GM23248 (cell line): ENCODE data around the gene INTS11. TPM values are rescaled to one million over a fixed set of nuclear protein-coding genes. Genes with fewer than 3 reads are reported as not detected.

ENCODE experiments used
- DNase-seq: peaks from one replicate; pipeline ENCODE4 v3.0.0-alpha.2; 2015
- H2AFZ ChIP-seq: fragments of 200-600 bp; sonication (generic); 2 replicates; pipeline ENCODE4 v1.6.1; 2016; ENCODE audit warnings: antibody characterized with exemption
- H3F3A ChIP-seq: fragments of 200-600 bp; sonication (generic); 2 replicates; pipeline ENCODE4 v1.6.1; 2016; ENCODE audit warnings: mild to moderate bottlenecking, antibody characterized with exemption, mixed run types; ENCODE audit not compliant: insufficient read depth
- H3K27ac ChIP-seq: fragments of 200-600 bp; sonication (generic); 2 replicates; pipeline ENCODE4 v1.5.1; 2016; ENCODE audit warnings: mild to moderate bottlenecking
- H3K27me3 ChIP-seq: fragments of 200-600 bp; sonication (generic); replicated peaks from 2 replicates; pipeline ENCODE4 v1.6.1; 2016; ENCODE audit warnings: mild to moderate bottlenecking; ENCODE audit not compliant: insufficient read depth
- H3K36me3 ChIP-seq: fragments of 200-600 bp; sonication (generic); 2 replicates; pipeline ENCODE4 v1.6.1; 2016; ENCODE audit warnings: low read depth, mild to moderate bottlenecking
- H3K4me1 ChIP-seq: fragments of 200-600 bp; sonication (generic); 2 replicates; pipeline ENCODE4 v1.6.1; 2016; ENCODE audit warnings: mild to moderate bottlenecking; ENCODE audit not compliant: insufficient read depth
- H3K4me2 ChIP-seq: fragments of 200-600 bp; sonication (generic); one replicate; pipeline ENCODE4 v1.6.1; 2016; ENCODE audit warnings: mild to moderate bottlenecking; ENCODE audit not compliant: unreplicated experiment
- H3K4me3 ChIP-seq: fragments of 200-600 bp; sonication (generic); 2 replicates; pipeline ENCODE4 v1.5.1; 2016; ENCODE audit warnings: mild to moderate bottlenecking
- H3K79me2 ChIP-seq: fragments of 200-600 bp; sonication (generic); 2 replicates; pipeline ENCODE4 v1.6.1; 2016; ENCODE audit warnings: mild to moderate bottlenecking; ENCODE audit not compliant: insufficient read depth
- H3K9ac ChIP-seq: fragments of 200-600 bp; sonication (generic); 2 replicates; pipeline ENCODE4 v1.6.1; 2016; ENCODE audit warnings: mild to moderate bottlenecking
- H3K9me2 ChIP-seq: fragments of 200-600 bp; sonication (generic); 2 replicates; pipeline ENCODE4 v1.6.1; 2016; ENCODE audit warnings: mixed run types, mild to moderate bottlenecking, moderate library complexity; ENCODE audit not compliant: insufficient read depth
- H3K9me3 ChIP-seq: fragments of 200-600 bp; sonication (generic); one replicate; pipeline ENCODE4 v1.6.1; 2017; ENCODE audit warnings: low read depth
- H4K20me1 ChIP-seq: fragments of 200-600 bp; sonication (generic); 2 replicates; pipeline ENCODE4 v1.6.0; 2016; ENCODE audit not compliant: insufficient read depth
- EZH2 ChIP-seq: fragments of 200-600 bp; sonication (generic); IDR thresholded peaks from 2 replicates; pipeline ENCODE4 v1.6.1; 2018; ENCODE audit warnings: antibody characterized with exemption, mild to moderate bottlenecking; ENCODE audit not compliant: insufficient read depth, poor library complexity, severe bottlenecking
- EZH2phosphoT487 ChIP-seq: fragments of 200-600 bp; sonication (generic); IDR thresholded peaks from 2 replicates; pipeline ENCODE4 v1.6.1; 2018; ENCODE audit warnings: antibody characterized with exemption, moderate library complexity, mild to moderate bottlenecking, low read depth; ENCODE audit not compliant: insufficient read depth
- WGBS, 2 experiments: methylation state at CpG; one replicate each; pipeline ENCODE4 v1.1.6; 2015 to 2017; ENCODE audit warnings: low lambda C conversion rate in 2 of 2, low coverage in 1 of 2; ENCODE audit errors: missing lambda C conversion rate in 2 of 2; 5-methylcytosine and 5-hydroxymethylcytosine counted together
- in situ Hi-C: fragments of 300-500 bp; cut with MboI; formaldehyde crosslinking; loops from 2 replicates; pipeline ENCODE4 v1.15.0; 2020
- polyA plus RNA-seq: library from polyadenylated mRNA; unstranded; fragments of >200 nt; fragmentation: Nextera tagmentation; extraction: Ambion mirVana; gene quantifications from 2 replicates; pipeline ENCODE4 v1.2.1, GENCODE V29; 2016
- total RNA-seq: library from RNA; depleted of rRNA; stranded (reverse); fragments of >200 nt; shearing (Covaris generic); gene quantifications from 2 replicates; pipeline ENCODE4 v1.2.3, GENCODE V29; 2014

Gene INTS11
- total and polyA plus RNA-seq, 2 experiments from 2014 or later, result 70.2 to 90.0 TPM

DNA sequence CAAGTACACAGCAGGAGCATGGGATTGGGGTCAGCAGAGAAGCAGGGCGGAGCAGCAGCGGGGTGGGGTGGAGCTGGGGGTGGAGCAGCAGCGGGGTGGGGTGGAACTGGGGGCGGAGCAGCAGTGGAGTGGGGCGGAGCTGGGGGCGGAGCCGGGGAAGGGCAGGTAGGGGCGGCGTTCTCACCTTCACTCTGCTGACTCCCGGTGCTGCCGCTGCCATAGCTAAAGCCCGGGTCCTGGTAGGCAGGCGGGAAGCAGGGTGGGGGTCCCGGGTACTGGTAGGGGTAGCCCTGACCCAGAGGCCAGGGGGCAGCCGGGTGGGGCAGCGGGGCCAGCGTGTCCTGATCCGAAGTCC lies 13.3 kb upstream of the INTS11 start:
- H3K27ac ChIP-seq, result no peak overlapping the region
- H3K9ac ChIP-seq, result no peak overlapping the region
- H3K9me2 ChIP-seq, result no peaks in the 10 kb centered on the region
- no peaks in the 10 kb centered on the region for H3K4me1 ChIP-seq
- TF ChIP-seq EZH2 (no peak), EZH2phosphoT487 (no peak)
- no peaks in the 10 kb centered on the region for H3F3A ChIP-seq
- 94 to 95% methylated on average over 7 to 18 of the region's 18 CpGs for WGBS, 2 experiments
- no peak for DNase-seq
- no peak overlapping the region for H3K4me2 ChIP-seq
- no peaks in the 10 kb centered on the region; the same call in 1 of the 2 replicates for H3K36me3 ChIP-seq
- H3K4me3 ChIP-seq, result no peak overlapping the region
- in situ Hi-C loops, result no loop called here
- H3K79me2 ChIP-seq, result peaks cover 18% of the 10 kb centered on the region; the same call in 1 of the 2 replicates
- no peaks in the 10 kb centered on the region for H3K27me3 ChIP-seq
- no peaks in the 10 kb centered on the region for H3K9me3 ChIP-seq
- no peaks in the 10 kb centered on the region for H4K20me1 ChIP-seq
- H2AFZ ChIP-seq, result no peak overlapping the region

DNA sequence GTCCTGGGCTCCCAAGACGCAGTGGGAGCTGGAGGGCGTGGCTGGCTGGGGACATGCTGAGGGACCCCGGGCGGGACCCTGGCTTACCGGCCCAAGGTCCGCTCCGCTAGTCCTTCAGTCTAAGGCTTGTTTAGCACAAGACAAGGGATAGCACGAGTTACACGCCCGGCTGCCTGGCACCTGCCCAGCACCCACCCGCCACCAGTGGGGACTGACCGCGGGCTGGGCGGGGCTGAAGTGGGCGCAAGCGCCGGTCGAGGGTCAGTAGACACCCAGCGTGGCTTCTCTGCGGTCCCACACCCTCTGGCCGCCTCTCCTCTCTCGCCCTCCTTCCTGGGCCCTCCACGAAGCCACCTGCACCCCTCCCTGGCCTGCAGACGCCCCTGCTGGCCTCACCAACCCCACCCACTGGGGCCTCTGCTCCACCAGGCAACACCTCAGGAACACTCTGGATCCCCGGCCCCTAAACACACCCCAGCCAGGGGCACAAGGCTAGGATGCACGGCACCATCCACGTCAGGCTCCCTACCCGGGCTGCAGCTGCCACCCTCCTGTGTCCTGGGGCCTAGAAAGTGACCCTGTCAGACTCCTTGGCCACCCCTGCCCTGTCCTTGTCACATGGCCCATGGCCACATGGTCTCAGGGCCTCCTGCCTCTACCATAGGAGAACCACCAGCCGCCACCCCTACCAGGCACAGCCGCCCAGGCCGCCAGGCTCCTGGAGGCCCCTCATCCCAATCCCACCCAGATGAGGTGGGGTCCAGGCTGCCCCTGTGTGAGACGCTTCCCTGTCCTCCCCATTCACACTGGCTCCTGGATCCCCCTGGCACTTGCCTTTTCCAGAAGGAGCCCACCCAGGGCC lies 12.7 kb upstream of the INTS11 start:
- no peaks in the 10 kb centered on the region for H4K20me1 ChIP-seq
- peaks cover 13% of the 10 kb centered on the region; the same call in 1 of the 2 replicates for H3K79me2 ChIP-seq
- H3K4me2 ChIP-seq, result no peak overlapping the region
- no peak overlapping the region for H2AFZ ChIP-seq
- no peaks in the 10 kb centered on the region for H3F3A ChIP-seq
- 95 to 96% methylated on average over 26 to 31 of the region's 32 CpGs for WGBS, 2 experiments
- no peaks in the 10 kb centered on the region for H3K9me3 ChIP-seq
- TF ChIP-seq EZH2phosphoT487 (no peak), EZH2 (no peak)
- no peak overlapping the region for H3K9ac ChIP-seq
- no peaks in the 10 kb centered on the region; the same call in 1 of the 2 replicates for H3K36me3 ChIP-seq
- in situ Hi-C loops, result no loop called here
- H3K4me3 ChIP-seq, result no peak overlapping the region
- no peaks in the 10 kb centered on the region for H3K27me3 ChIP-seq
- no peak for DNase-seq
- no peaks in the 10 kb centered on the region for H3K4me1 ChIP-seq
- no peak overlapping the region for H3K27ac ChIP-seq
- no peaks in the 10 kb centered on the region for H3K9me2 ChIP-seq

DNA sequence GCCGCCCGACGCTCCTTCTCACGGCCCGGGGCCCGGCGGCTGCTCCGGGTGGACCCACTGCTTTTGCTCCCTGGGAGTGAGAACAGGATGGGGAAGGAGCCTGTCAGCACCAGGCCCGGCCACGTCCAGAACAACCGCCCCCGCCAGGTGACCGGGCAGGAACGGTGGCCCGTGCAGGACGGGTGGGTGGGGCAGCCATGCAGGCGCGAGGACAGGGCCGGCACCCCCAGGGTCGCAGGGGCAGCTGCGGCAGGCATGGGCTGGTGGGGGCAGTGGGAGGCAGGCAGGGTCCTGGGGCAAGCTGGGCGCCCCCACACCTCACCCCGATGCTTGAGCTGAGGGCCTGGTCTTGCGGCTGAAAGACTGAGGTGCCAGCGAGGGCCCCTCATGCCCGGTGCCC lies 12.0 kb upstream of the INTS11 start:
- H3K79me2 ChIP-seq, result peaks cover 8% of the 10 kb centered on the region; the same call in 1 of the 2 replicates
- WGBS, 2 experiments, result 96 to 97% methylated on average over 17 to 26 of the region's 26 CpGs
- no peak overlapping the region for H3K4me3 ChIP-seq
- peaks cover under 1% of the 10 kb centered on the region for H3K4me1 ChIP-seq
- no peaks in the 10 kb centered on the region for H3K27me3 ChIP-seq
- H3K27ac ChIP-seq, result no peak overlapping the region
- no peak for DNase-seq
- no peak for TF ChIP-seq EZH2
- no peak for TF ChIP-seq EZH2phosphoT487
- no peaks in the 10 kb centered on the region for H3K9me3 ChIP-seq
- in situ Hi-C loops, result no loop called here
- H4K20me1 ChIP-seq, result no peaks in the 10 kb centered on the region
- H3K9me2 ChIP-seq, result no peaks in the 10 kb centered on the region
- H3K9ac ChIP-seq, result no peak overlapping the region
- no peak overlapping the region for H2AFZ ChIP-seq
- H3K4me2 ChIP-seq, result no peak overlapping the region
- H3F3A ChIP-seq, result no peaks in the 10 kb centered on the region
- no peaks in the 10 kb centered on the region; the same call in 1 of the 2 replicates for H3K36me3 ChIP-seq

DNA sequence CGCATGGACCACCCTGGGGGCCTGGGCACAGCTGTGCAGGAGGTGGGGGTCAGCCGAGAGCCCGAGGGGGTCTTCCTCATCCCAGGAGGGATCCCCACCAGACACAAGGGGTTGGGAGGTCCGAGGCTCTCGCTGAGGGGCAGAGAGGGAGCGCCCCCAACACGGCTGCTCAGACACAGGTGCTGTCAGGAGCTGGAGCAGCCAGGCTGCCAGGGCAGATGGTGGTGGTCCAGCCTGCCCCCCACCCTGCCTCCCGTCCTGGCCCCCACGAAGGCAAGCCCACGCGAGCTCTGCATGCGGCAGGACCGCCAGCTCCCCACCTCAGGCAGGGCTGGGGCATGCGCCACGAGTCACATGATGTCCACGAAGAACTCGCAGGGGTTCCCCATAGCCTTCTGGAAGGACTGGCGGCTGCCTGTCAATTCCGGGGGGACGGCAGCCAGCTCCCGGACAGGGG lies 11.4 kb upstream of the INTS11 start:
- H2AFZ ChIP-seq, result no peak overlapping the region
- 90 to 94% methylated on average over 17 to 20 of the region's 21 CpGs for WGBS, 2 experiments
- in situ Hi-C loops, result no loop called here

More for the DNA sequence above, 11.4 kb upstream of the INTS11 start:
- no peak for TF ChIP-seq EZH2
- TF ChIP-seq EZH2phosphoT487, result no peak
- Histone ChIP-seq H3K27me3 (no peaks in the 10 kb centered on the region), H4K20me1 (no peaks in the 10 kb centered on the region), H3K79me2 (peaks cover 2% of the 10 kb centered on the region; the same call in 1 of the 2 replicates), H3K4me1 (peaks cover 7% of the 10 kb centered on the region), H3K4me3 (no peak overlapping the region), H3K4me2 (no peak overlapping the region), H3K9me3 (no peaks in the 10 kb centered on the region), H3K9me2 (no peaks in the 10 kb centered on the region), H3K9ac (no peak overlapping the region), H3F3A (no peaks in the 10 kb centered on the region), H3K36me3 (no peaks in the 10 kb centered on the region; the same call in 1 of the 2 replicates), H3K27ac (no peak overlapping the region)
- no peak for DNase-seq
